CD4-positive, alpha-beta T cell treated with Interleukin-4 for 4 hours (primary cell): ENCODE data around the gene PHLDB1.
"Not testable (repeated sequence)": the region's sequence is repeated elsewhere in the genome, so short reads cannot be mapped to it uniquely, and the experiment has no call there.

Experiments
- DNase-seq: peaks from one replicate; pipeline ENCODE4 v3.0.0-alpha.2; 2020

Gene PHLDB1

DNA sequence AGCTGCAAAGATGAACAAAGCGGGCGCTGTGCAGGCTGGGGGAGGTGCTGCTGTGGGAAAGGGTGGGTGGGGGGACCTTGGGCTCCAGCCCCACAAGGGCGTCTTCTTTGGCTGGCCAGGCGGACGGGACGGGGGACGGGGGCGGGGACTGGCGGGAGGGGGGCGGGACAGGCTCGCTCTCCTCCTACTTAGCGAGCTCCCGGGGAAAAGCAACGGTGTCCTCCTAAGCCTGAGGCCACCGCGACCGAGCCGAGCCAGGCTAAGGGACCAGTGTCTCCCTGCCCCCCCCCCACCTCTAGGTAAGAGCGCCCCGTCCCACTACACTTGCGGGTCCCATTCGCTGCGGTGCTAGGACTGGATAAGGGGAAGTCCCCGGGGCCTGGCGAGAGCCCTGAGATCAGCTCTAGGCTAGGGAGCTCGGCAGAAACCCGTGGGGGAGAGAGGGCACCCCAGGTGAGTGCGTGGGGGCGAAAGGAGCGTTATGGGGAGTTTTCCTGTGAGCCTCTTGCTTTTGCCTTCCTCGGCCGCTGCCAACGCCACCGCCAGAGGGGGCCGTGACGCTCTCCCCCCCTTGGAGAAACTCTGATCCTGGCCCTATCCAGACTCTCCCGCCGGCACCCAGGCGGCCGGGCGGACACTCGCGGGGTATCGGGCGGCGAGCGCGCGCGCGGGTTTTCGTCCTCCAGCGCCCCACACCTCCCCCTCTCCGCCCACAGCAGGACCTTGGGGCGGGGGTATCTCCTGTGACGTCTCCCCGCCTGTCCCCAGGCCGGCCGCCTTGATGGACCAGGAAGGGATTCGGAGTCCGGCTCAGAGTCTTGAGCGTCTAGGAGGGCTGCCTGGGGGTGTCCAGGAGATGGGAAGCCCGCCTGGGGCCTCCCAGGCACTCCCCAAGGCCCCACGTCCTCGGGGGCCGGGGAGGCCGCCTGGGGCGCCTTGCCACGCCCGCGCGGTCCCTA, at the start of gene PHLDB1:
TSS of gene PHLDB1 (plus strand) at position 215 of the 959 bp plus-strand sequence. CDS start 6,222 bp downstream, outside the sequence.
- peak; percentile 17 for DNase-seq

DNA sequence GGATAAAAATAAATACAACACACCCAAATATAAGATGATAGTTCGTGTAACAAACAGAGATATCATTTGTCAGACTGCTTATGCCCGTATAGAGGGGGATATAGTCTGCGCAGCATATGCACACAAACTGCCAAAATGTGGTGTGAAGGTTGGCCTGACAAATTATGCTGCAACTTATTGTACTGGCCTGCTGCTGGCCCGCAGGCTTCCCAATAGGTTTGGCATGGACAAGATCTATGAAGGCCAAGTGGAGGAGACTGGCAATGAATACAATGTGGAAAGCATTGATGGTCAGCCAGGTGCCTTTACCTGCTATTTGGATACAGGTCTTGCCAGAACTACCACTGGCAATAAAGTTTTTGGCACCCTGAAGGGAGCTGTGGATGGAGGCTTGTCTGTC, 46.6 kb upstream of the PHLDB1 start:
- no peak for DNase-seq

DNA sequence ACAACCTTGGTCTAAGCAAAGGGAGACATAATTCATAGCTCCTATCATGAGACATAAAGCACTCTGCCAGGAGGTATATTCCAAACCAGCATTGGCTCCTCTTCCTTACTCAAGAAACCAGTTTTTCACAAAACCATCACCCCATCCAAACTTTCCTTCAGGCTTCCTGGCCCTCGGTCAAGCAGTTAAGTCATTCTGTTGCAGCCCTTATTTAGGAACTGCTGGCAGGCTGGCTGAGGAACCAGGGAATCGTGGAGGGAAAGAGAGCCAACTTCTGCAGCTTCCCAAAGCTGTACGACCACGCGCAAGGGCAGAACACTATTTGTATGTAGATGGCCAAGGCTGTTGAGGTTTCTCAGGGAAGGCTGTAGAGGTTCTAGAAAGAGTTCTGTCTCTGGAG, 42.4 kb upstream of the PHLDB1 start:
- DNase-seq = no peak

DNA sequence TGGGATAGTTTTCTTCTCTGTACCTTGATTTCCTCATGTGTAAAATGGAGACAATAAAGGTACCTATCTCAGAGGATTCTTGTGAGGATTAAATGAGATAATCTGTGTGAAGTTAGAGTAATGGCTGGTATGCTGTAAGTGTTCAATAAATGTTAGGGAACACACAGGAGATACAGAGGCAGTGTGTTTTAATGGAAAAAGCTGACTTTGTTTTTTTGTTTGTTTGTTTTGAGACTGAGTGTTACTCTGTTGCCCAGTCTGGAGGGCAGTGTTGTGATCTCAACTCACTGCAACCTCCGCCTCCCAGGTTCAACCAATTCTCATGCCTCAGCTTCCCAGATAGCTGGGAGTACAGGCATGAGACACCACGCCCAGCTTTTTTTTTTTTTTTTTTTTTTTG, 37.7 kb upstream of the PHLDB1 start:
- DNase-seq = no peak

DNA sequence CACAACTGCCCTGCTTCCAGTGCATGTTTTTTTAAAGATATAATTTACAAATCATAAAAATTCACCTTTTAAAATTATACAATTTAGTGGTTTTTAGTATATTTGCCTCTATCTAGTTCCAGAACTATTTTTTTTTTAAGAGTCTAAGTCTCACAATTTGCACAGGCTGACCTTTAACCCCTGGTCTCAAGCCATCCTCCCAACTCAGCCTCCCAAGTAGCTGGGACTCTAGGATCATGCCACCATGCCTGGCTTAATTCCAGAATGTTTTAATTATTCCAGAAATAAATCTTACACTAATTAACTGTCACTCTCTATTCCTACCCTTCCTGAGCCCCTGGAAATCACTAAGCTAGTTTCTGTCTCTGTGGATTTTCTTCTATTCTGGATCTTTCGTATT, 36.6 kb upstream of the PHLDB1 start:
- no peak for DNase-seq

DNA sequence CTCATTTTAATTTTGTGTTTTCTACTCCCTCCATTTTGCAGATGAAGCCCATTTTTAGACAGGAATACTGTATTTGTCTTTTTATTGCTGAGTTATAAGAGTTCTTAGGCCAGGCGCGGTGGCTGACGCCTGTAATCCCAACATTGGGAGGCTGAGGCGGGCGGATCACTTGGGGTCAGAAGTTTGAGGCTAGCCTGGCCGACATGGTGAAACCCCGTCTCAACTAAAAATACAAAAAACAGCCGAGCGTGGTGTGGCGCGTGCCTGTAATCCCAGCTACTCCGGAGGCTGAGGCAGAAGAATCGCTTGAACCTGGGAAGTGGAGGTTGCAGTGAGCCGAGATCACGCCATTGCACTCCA, 35.7 kb upstream of the PHLDB1 start:
- DNase-seq = not testable (repeated sequence)

DNA sequence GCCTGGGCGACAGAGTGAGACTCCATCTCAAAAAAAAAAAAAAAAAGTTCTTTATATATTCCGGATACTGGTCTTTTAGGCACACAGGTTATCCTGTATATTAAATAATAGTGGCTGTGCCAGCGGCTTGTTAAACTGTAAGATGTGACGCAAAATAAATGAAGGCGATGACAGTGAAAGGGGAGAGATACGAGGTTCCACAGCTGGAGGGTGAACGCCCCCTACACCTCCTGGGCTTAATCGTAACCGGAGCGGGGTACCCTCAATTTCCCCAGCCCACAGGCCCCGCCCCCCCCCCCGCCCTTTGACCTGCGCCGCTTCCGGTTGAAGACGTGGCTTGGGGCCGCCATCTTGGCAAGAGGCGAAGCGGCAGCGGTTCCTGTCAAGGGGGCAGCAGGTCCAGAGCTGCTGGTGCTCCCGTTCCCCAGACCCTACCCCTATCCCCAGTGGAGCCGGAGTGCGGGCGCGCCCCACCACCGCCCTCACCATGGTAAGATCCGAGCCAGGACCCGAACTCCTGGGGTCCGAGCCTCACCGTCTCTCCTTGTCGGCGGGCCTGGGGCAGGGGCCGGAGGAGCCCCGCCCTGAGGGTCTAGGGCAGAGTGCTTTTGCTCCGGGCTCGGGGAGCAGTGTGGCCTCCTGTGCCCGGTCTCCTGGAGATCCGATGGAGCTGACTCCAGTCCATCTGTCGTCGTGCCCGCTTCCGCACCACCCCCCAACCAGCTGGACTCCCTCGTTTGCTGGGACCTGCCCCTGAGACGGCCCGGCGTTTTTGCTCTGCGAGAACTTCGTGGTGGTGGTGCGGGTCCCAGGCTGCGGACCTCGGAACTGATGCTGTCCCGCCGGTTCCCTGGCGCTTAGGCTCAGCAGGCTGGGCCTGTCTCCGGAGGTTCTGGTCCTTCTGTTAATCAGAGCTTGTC, 35.1 kb upstream of the PHLDB1 start, which contains the start of gene ARCN1:
TSS of gene ARCN1 (plus strand) at position 349 of the 920 bp plus-strand sequence. CDS start at position 488, 139 bp downstream.
- DNase-seq = peak; percentile 81

DNA sequence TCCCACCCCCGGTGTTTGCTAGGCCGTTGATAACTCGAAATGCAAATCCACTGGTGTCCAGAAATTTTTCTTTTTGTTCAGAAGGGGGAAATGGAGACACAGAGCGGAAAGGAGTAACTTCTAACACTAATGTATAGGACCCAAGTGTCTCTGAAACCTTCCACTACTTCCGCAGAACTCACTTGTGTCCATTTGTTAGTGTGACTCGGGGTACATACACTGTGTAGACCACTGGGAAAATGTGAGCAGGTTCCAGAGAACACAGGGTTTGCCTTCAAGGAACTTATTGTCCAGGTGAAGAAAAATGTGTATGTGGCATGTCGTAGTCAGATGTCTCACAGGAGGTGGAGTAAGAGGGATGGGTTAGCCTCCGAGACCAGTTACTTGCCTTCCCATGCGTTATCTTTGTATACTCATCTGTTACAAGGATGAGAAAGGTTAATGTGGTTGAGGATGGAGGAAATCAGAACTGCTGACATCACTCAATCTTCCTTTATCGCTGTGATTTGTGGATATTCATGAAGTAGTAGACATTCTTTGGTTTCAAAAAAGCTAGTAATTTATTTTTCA, 34.3 kb upstream of the PHLDB1 start:
- peak; percentile 55 for DNase-seq

DNA sequence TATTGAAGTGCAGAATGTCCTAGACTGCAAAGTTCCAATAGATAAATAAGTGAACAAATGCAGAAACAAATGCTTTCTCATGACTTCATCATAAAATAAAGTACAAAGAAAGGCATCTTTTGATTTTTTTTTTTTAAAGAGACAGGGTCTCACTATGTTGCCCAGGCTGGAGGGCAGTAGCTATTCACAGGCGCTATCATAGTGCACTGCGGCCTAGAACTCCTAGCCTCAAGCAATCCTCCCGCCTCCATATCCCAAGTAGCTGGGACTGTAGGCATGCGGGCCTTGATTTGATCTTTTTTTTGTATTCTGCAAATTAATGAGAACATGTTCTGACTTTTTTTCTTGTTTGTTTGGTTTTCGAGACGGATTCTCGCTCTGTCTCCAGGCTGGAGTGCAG, 32.8 kb upstream of the PHLDB1 start:
- DNase-seq = no peak

DNA sequence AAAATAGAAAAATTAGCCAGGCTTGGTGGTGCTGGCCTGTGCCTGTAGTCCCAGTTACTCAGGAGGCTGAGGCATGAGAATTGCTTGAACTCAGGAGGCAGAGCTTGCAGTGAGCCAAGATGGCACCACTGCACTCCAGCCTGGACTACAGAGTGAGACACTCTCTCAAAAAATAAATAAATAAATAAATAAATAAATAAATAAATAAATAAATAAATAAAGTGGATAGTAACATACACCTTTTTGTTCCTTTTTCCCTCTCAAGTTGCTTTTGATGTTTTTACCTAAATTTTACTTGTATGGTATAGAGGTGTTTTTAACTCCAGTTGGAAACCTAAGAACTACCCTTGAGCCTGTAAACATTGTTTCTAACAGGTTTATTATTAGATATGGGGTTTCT, 29.4 kb upstream of the PHLDB1 start:
- DNase-seq = not testable (repeated sequence)

DNA sequence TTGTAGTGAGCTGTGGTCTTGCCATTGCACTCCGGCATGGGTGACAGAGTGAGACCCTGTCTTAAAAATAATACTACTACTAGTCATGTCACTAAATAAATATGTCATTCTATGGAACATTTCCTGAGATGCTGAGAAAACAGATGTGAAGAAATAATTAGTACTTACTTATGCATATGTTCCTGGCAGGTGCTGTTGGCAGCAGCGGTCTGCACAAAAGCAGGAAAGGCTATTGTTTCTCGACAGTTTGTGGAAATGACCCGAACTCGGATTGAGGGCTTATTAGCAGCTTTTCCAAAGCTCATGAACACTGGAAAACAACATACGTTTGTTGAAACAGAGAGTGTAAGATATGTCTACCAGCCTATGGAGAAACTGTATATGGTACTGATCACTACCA, 26.4 kb upstream of the PHLDB1 start:
- no peak for DNase-seq

DNA sequence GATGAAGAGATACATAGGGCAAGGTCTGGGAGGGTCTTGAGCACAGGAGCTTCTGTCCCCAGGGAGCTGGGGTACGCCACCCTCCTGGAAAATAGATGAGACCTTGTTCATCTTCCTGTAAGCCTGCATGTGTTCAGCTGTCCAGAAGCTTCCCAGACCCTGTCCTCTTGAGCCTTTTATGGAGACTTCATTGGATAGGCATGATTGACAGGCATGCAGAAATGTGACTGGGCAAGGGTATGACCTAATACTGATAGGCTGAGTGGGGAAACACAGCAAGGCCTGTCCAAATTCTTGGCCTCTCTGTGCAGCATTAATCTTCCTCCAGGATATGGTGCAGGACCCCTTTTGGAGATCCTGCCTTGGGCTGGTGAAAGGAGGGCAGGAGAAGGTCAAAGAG, 19.5 kb upstream of the PHLDB1 start:
- no peak for DNase-seq

DNA sequence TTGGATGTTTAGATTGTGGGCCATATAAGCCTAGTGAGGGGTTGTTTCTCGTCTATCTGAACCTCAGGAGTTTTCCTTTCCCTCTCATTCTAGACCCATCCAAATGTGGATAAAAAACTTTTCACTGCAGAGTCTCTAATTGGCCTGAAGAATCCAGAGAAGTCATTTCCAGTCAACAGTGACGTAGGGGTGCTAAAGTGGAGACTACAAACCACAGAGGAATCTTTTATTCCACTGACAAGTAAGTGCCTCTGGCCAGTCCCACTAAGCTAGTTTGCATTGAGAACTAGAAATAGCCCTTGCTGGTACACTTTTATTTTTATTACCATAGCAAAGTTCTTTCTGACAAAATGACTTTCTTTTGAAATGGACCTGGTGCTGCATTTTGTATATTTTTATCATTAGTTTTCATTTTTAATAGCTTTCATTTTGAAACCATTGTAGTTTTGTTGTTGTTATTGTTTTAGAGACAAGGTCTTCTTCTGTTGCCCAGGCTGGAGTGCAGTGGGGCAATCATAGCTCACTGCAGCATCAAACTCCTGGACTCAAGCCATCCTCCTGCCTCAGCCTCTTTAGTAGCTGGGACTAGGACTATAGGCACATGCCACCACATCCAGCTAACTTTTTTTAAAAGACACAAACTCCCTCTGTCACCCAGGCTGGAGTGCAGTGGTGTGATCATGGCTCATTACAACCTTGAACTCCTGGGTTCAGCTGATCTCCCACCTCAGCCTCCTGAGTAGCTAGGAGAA, 14.6 kb upstream of the PHLDB1 start:
- DNase-seq = no peak

DNA sequence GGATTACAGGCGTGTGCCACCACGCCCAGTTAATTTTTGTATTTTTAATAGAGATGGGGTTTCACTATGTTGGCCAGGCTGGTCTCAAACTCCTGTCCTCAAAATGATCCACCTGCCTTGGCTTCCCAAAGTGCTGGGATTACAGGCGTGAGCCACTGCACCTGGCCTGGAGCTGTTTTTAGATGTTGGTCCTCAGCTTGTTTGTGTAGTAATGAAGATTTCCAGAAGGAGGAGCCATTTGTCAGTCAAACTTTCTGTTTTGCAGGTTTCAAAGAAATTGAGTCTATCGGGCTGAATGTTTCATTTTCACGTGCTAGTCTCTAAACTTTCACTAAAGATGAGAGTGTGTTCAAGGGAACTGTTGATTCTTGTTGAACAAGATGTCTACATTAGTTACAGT, 12.4 kb upstream of the PHLDB1 start:
- peak; percentile 70 for DNase-seq

DNA sequence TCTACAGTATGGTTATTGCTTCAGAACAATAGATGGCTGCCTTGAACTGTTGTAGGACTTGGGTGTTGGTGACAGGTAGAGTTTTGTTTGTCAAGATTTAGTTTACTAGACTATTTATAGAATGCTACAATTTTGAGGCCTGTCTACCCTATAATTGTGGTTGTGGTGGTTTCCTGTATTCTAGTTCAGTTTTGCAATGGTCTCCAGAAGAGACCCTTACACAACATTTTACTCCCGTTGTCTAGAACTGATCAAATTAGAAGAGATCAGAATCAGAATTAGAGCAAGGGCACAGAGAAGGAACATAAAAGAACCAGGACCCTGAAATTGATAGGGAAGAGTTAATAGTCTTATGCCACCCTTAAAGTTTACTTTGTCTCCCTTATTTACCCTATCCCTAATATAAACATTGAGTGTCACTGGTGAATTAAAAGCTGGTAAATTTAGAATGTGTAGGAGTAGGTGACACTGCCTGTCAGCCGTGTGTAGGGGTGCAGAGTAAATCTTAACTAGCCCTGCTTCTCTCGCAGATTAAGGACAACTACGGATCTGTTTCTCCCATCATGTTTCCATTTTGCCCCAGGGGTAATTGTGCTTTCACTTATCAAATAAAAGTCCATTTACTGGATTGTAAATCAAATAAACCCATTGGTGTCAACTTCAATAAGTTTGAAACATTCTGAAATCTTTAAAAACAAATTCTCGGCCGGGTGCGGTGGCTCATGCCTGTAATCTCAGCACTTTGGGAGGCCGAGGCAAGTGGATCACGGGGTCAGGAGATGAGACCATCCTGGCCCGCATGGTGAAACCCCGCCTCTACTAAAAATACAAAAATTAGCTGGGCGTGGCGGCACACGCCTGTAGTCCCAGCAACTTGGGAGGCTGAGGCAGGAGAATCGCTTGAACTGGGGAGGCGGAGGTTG, 10.9 kb upstream of the PHLDB1 start:
- DNase-seq = no peak

DNA sequence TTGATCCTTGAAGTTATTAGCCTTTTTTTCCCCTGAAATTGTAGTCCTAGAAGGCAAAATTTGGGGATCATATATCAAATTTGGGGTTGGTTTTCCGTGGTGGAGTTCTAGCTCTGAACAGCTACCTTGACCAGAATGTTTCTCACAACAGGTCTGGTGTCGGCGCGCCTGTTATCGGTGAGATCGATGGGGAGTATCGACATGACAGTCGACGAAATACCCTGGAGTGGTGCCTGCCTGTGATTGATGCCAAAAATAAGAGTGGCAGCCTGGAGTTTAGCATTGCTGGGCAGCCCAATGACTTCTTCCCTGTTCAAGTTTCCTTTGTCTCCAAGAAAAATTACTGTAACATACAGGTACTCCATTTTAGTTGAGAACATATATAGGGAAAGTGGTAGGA, 9.9 kb upstream of the PHLDB1 start:
- no peak for DNase-seq

DNA sequence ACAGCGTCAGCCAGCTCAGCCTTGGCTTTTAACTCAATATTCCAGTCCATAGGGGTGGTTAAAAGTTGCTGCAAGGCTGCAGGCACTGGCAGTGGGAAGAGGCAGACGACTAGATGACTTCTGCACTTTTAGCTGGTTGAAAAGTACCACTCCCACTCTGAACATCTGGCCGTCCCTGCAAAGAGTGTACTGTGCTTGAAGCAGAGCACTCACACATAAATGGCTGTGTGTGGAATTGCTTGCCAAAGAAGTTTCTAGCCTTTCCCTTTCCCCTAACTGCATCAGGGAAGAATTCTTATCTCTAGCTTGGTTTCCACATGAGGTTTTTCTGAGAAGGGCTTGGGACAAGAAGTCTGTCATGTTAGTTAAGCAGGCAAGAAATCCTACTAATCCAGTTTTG, 5.1 kb upstream of the PHLDB1 start:
- DNase-seq = no peak

DNA sequence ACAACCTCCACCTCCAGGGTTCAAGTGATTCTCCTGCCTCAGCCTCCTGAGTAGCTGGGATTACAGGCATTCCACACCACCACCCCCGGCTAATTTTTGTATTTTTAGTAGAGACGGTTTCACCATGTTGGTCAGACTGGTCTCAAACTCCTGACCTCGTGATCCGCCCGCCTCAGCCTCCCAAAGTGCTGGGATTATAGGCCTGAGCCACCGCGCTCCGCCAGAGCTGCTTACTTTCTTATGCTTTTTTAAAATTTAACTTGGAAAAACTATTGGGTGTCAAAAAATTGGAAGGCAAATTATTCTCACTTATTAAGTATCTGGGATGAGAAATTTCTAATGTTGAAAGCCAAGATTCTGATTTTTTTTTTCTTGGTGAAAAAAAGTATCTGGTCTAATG, 3.7 kb upstream of the PHLDB1 start:
- not testable (repeated sequence) for DNase-seq

DNA sequence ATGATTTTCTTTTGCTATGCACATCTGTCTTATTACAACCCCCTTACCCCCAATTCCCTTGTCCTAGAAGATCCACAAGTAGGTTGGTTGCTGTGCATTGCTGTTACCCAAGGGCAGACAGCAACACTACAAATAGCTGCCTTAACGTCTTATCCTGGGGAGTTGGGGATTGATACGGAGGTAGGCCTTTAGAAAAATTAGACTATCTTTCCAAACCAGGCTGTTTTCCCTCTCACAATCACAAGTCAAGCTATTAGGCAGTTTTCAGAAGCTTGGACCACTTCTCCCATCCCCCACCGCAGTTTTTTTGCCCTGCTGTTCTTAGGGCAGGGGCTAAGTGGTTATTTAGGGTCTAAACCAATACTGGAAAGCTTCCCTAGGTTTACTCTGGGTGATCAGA, 2.8 kb upstream of the PHLDB1 start:
- no peak for DNase-seq

DNA sequence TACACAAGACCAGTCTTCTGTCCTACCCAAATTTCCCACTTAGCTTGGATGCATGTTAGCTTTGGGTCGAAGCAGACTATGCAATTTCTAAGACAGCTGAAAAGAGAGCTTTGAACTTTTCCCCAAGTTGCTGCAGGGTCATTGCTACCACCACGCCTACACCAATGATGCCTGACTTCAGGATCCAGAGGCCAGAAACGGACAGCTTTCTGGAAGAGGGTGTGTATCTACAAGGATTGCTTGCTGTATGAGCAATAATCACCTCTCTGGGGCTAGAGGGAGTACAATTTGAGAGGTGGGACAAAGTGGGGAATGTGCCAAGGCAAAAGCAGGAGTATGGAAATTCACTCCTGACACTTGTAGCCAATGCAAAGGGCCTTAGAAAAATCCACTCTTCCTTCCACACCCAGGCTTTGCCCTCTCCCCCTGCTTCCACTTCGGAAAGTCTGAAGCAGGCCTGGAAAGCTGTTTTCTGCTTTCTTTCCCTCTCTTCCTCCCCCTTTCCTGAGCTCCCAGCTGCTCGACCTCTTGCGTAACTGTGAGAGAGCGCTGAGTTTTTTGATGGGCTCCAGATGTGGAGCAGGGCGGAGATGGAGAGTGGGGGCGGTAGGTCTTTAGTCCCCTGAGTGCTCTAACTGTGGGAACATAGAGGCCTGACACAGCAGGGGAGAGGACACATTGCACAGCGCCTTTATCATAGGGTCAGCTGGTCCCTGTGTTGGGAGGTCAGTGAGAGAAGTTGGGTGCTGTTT, 2.1 kb upstream of the PHLDB1 start:
- DNase-seq = no peak
